GM12872 (cell line): ENCODE measurements around the gene DUSP28.

Experiments used
- CTCF ChIP-seq: IDR thresholded peaks from 3 replicates; pipeline ENCODE4 v1.5.1; 2011; ENCODE audit warnings: low read depth, mild to moderate bottlenecking, low read length, moderate library complexity; ENCODE audit not compliant: insufficient read depth

Gene DUSP28

DNA sequence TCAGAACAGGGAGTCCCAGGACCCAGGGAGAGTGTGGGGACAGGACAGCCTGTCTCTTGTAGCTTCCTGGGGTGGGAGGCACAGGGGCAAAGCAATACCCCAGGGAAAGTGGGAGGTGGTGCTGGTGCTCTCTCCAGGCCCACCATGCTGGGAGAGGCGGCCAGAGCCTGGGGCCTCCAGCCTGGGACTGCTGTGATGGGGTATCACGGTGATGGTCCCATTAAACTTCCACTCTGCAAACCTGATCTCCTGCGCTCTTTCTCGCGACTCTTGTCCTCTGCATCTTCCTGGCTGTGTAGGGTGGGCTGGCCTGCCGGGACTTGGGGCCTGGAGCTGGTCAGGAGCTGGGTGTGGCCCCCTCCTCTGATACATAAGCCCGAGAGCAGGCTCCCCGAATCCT, 18.3 kb downstream of the DUSP28 start:
- TF ChIP-seq CTCF: no peak

DNA sequence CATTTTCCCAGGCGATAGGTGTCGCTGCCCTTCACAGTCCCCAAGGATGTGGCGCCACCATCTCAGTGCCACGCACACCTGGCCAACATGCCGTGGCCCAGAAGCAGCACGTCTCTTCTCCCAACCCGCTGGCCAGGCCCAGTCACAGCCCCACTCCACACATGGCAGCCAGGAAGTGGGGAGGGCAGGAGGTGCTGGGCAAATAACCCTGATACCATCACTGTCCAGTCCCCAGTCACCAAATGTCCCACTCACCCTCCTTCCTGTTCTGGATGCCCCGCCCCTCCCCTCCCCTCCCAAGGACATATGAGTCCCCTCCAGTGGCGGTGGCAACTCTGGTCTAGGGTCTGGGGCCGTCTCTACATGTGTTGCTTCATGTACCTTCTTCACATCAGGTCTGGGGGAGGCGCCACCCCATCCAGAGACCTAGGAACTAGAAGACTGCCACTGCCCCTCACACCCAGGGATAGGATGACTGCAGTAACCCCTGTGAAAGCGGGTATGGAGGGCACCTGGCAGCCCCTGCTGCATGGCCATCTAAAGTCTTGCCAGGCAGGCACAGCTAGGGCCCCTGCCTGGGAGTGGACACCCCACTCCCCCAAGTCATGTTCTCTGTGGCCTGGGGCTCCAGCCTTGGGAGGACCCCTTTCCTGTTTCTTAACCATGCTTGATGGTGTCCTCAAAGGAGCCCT, 19.1 kb downstream of the DUSP28 start:
- TF ChIP-seq CTCF: no peak

DNA sequence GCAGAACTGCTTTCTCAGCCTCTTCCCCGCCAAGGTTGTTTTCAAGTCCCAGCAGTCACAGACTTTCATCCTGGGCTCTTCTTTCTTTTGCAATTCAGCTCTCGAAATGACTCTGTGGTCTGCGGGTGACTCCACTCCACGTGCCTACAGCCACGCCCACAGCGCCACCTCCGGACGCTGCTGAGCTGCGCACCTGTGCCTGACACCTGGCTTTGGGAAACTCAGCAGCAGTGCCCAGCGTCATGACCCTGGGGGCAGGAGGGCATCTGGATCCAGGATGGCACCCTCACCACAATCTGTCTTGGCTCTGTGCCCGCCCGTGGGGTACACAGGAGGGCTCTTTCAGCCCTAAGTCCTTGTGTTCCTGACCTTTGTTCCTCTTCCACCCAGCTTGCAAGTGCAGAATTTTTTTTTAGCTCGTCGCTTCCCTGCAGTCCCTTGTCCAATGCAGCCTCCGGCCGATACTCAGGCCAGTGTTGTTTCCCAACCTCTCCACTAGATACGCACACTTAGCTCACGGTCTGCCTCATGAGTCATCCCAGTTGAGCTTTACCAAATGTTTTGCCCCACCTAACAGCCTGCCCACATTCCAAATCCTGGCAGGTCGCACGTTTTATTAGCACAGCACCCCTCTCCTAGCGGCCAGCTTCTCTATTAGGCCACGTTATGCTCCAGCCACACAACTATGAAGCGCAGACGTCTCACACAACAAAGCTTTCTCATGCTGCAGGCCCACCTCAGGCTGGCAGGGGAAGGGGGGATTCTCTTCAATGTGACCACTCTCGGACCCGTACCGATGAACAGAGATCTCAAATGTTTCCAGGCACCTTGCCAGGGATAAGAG, 19.8 kb downstream of the DUSP28 start:
- TF ChIP-seq CTCF: peak; percentile 80

DNA sequence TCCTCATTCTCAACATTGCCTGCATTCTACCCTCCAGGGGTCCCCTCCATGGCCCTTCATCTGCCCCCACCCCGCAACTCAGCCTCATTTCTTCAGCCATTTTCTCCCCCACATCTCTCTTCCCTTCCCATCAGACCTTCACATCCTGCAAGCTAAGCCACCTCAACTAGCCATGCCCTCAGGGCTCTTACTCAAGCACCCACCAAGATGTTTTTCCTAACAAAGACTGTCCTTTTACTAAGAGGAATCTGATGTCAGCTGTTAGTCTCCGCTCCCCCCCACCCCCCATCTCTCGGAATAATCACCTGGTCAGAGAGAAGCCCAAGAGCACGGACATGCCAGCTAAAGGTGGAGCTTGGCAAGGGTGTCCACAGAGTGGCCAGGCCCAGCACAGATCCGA, 21.7 kb downstream of the DUSP28 start:
- no peak for TF ChIP-seq CTCF

GRCh38 chr2:240582781-240583180, 22.6 kb downstream of the DUSP28 start:
- TF ChIP-seq CTCF: no peak

- TF ChIP-seq CTCF: no peak
These were observed 23.6 kb downstream of the DUSP28 start for GRCh38 chr2:240583774-240584173.

DNA sequence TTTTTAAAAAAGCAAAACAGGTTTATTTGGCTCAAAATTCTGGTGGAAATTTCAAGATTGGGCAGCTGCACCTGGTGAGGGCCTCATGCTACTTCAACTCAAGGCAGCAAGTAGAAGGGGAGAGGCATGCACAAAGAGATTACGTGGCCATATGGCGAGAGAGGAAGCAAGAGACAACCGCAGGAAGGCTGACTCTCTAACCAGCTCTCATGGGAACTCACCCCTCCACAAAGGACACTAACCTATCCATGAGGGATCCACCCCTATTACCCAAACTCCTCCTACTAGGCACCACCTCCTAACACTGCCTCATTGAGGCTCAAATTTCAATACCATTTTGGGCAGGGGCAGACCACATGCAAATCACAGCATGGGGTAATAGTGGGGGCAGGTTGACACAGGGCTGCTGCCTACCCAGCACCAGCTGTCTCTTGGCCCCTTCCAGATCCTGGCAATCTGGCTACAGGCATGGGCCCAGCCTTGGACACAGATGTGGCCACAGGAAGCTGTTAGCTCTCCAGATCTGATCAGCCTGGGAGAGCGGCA, 24.4 kb downstream of the DUSP28 start:
- TF ChIP-seq CTCF: no peak
